HepG2 (cell line): ENCODE data around the gene OASL. TPM values are rescaled to one million over a fixed set of nuclear protein-coding genes. Genes with fewer than 3 reads are reported as not detected.
"Not testable (repeated sequence)": the region's sequence is repeated elsewhere in the genome, so short reads cannot be mapped to it uniquely, and the experiment has no call there.

Source experiments
- ATAC-seq: fragments of 200-7000 bp; cut with Tn5 transposase; 3 replicates; pipeline ENCODE4 v1.9.1; 2020; ENCODE audit warnings: mild to moderate bottlenecking, moderate library complexity
- BruUV-seq: library from RNA; stranded (reverse); fragments of 400-500 nt; replicated peaks from 2 replicates; lab custom pipeline; 2021; lab: Mats Ljungman, UMichigan
- CTCF ChIA-PET: fragments of 300-600 bp; formaldehyde crosslinking; extraction: SDS; loops from one replicate; lab custom pipeline; 2021; ENCODE audit warnings: low total read pairs, inconsistent platforms, low intra/inter-chr PET ratio; lab: Yijun Ruan, JAX
- POLR2A ChIA-PET: fragments of 350-600 bp; sonication (Branson Sonifier 250); formaldehyde crosslinking; loops from one replicate; lab custom pipeline; 2020; ENCODE audit warnings: antibody characterized with exemption, inconsistent platforms; lab: Yijun Ruan, JAX
- DNase-seq: peaks from one replicate; pipeline ENCODE4 v3.0.0-alpha.2; 2015; ENCODE audit warnings: low spot score
- FAIRE-seq: peaks from 3 replicates; lab custom pipeline; 2011; peaks lifted over from hg19 to GRCh38; lab: Jason Lieb, UNC
- H2AFZ ChIP-seq: one replicate; pipeline ENCODE4 v1.6.1; 2011; ENCODE audit warnings: low read length, inconsistent platforms
- H3K27ac ChIP-seq: fragments of 300-600 bp; 3 replicates; pipeline ENCODE4 v1.8.0; 2011; ENCODE audit warnings: mixed run types, mild to moderate bottlenecking, mixed read lengths, low read length, inconsistent platforms; ENCODE audit not compliant: insufficient read depth; ENCODE audit errors: extremely low read length
- H3K27me3 ChIP-seq, 2 experiments: fragments of 200-600 bp in 1 of 2; 2 replicates in 1 of 2; 3 replicates in 1 of 2; pipeline versions ENCODE4 v1.6.0 to v1.8.0; 2011; ENCODE audit warnings: low read length in 2 of 2, mild to moderate bottlenecking in 2 of 2, moderate library complexity in 2 of 2, inconsistent platforms in 1 of 2; ENCODE audit not compliant: insufficient read depth in 2 of 2, control insufficient read depth in 1 of 2
- H3K36me3 ChIP-seq, 2 experiments: fragments of 200-600 bp in 1 of 2; replicated peaks in 1 of 2; 2 replicates in 1 of 2; 3 replicates in 1 of 2; pipeline versions ENCODE4 v1.5.1 to v1.8.0; 2011; ENCODE audit warnings: low read length in 2 of 2, inconsistent platforms in 1 of 2; ENCODE audit not compliant: insufficient read depth in 2 of 2, control insufficient read depth in 1 of 2
- H3K4me1 ChIP-seq: 2 replicates; pipeline ENCODE4 v1.5.1; 2012; ENCODE audit warnings: low read length, inconsistent platforms; ENCODE audit not compliant: insufficient read depth
- H3K4me2 ChIP-seq: 2 replicates; pipeline ENCODE4 v1.6.0; 2011; ENCODE audit warnings: low read depth, low read length, inconsistent platforms
- H3K4me3 ChIP-seq, 3 experiments: fragments of 200-600 bp in 1 of 3; sonication (generic), shearing (Covaris generic) in 1 of 3; replicated peaks in 1 of 3; 2 replicates each; pipeline ENCODE4 v1.5.1; 2011 to 2016; ENCODE audit warnings: low read length in 3 of 3, inconsistent platforms in 2 of 3, low read depth in 2 of 3, mild to moderate bottlenecking in 2 of 3, control low read depth in 1 of 3, mixed read lengths in 1 of 3; ENCODE audit not compliant: insufficient read depth in 1 of 3
- H3K79me2 ChIP-seq: one replicate; pipeline ENCODE4 v1.6.1; 2011; ENCODE audit warnings: low read length, inconsistent platforms; ENCODE audit not compliant: insufficient read depth
- H3K9ac ChIP-seq: 2 replicates; pipeline ENCODE4 v1.6.0; 2011; ENCODE audit warnings: mild to moderate bottlenecking, low read depth, low read length, inconsistent platforms; ENCODE audit not compliant: insufficient read depth
- H3K9me3 ChIP-seq: 2 replicates; pipeline ENCODE4 v1.5.1; 2012; ENCODE audit warnings: mild to moderate bottlenecking, low read length
- H4K20me1 ChIP-seq: 2 replicates; pipeline ENCODE4 v1.6.0; 2011; ENCODE audit warnings: inconsistent platforms, mild to moderate bottlenecking, low read length, moderate library complexity; ENCODE audit not compliant: insufficient read depth
- HOMEZ ChIP-seq: IDR thresholded peaks from 2 replicates; pipeline ENCODE4 v1.6.1; 2016; ENCODE audit warnings: low read depth
- POGZ ChIP-seq: sonication (generic); formaldehyde crosslinking; IDR thresholded peaks from 2 replicates; pipeline ENCODE4 v1.4.0; 2020; ENCODE audit warnings: mild to moderate bottlenecking, missing genetic modification reagents
- THAP11 ChIP-seq: IDR thresholded peaks from 2 replicates; pipeline ENCODE4 v1.6.1; 2016; ENCODE audit warnings: missing biosample characterization, missing genetic modification reagents
- ZNF10 ChIP-seq: sonication (generic); formaldehyde crosslinking; IDR thresholded peaks from 2 replicates; pipeline ENCODE4 v1.4.0; 2020; ENCODE audit warnings: mild to moderate bottlenecking, low read depth, missing genetic modification reagents, borderline replicate concordance
- ZNF292 ChIP-seq: sonication (generic); formaldehyde crosslinking; IDR thresholded peaks from 2 replicates; pipeline ENCODE4 v1.8.1; 2022; ENCODE audit warnings: mild to moderate bottlenecking, low read depth, missing genetic modification reagents, borderline replicate concordance
- ZNF781 ChIP-seq: sonication (generic); formaldehyde crosslinking; IDR thresholded peaks from 2 replicates; pipeline ENCODE4 v1.5.1; 2020; ENCODE audit warnings: borderline replicate concordance, mild to moderate bottlenecking, missing genetic modification reagents; ENCODE audit errors: not compliant biosample characterization
- WGBS: methylation state at CpG from one replicate; pipeline ENCODE4 v1.1.6; 2017; ENCODE audit warnings: low lambda C conversion rate; 5-methylcytosine and 5-hydroxymethylcytosine counted together
- in situ Hi-C: cut with HindIII; loops from 2 replicates; pipeline ENCODE4 v1.10.0; 2017; ENCODE audit warnings: low pct_unique_long_range_greater_than_20kb; ENCODE audit not compliant: extremely low pct_ligation_motif_present
- intact Hi-C: fragments of 100-400 bp; cut with micrococcal nuclease; formaldehyde crosslinking; loops from one replicate; pipeline ENCODE4 v1.10.0; 2022; ENCODE audit not compliant: unreplicated experiment
- polyA plus RNA-seq, 8 experiments: library from polyadenylated mRNA; depleted of rRNA in 3 of 8; stranded (reverse) in 7 of 8; unstranded in 1 of 8; fragments of >200 nt; fragmentation: Illumina TruSeq in 4 of 8; extraction: Trizol in 4 of 8; gene quantifications; 2 replicates each; pipeline versions ENCODE4 v1.2.1 to v1.2.3, GENCODE V29; 2011 to 2016; ENCODE audit warnings: low read depth in 4 of 8, missing spikeins in 1 of 8, mixed read lengths in 1 of 8; ENCODE audit not compliant: insufficient read depth in 1 of 8
- total RNA-seq, 5 experiments: library from RNA; depleted of rRNA; stranded (reverse); fragments of >200 nt; fragmentation: Illumina TruSeq; extraction: Trizol; gene quantifications; 2 replicates each; pipeline ENCODE4 v1.2.3, GENCODE V29; 2016; ENCODE audit warnings: low read depth in 1 of 5

Gene OASL
- total and polyA plus RNA-seq, 2 of the 13 experiments (the other 11 are each of a cell fraction or from before 2014, with no cell fraction given), result 0.11 to 0.22 TPM

GRCh38 chr12:121048442-121048841, 9.4 kb upstream of the OASL start (continued):
- TF ChIP-seq ZNF781 (CRISPR knock-in tag), result no peak
- no peak for TF ChIP-seq ZNF10
- TF ChIP-seq ZNF292 (CRISPR knock-in tag), result no peak
- TF ChIP-seq HOMEZ (CRISPR knock-in tag), result no peak
- TF ChIP-seq POGZ, result no peak
- TF ChIP-seq THAP11 (CRISPR knock-in tag), result no peak
- TF ChIP-seq, all 625 proteins: peak for 0

- not testable (repeated sequence) for ATAC-seq, H3K9ac ChIP-seq
Observed at GRCh38 chr12:121047400-121047799, 8.4 kb upstream of the OASL start.

More at GRCh38 chr12:121047400-121047799, 8.4 kb upstream of the OASL start:
- H3K79me2 ChIP-seq, in situ Hi-C loops, H3K27me3 ChIP-seq, BruUV-seq, H3K9me3 ChIP-seq, H4K20me1 ChIP-seq, H3K4me2 ChIP-seq, FAIRE-seq, H3K27ac ChIP-seq, H3K4me3 ChIP-seq, POLR2A ChIA-PET, DNase-seq, H3K36me3 ChIP-seq, H3K4me1 ChIP-seq, H2AFZ ChIP-seq, intact Hi-C loops, CTCF ChIA-PET: not testable (repeated sequence)
- 51% methylated on average over 11 of the region's 12 CpGs for WGBS
